SK-N-SH (cell line): Measurements from ENCODE around the gene FAM20A. TPM values are rescaled to one million over a fixed set of nuclear protein-coding genes. Genes with fewer than 3 reads are reported as not detected.

Experiments used
- CTCF ChIA-PET: fragments of 300-600, 350-600 bp; formaldehyde crosslinking; extraction: SDS; loops from one replicate; lab custom pipeline; 2021; lab: Yijun Ruan, JAX
- POLR2A ChIA-PET: fragments of 350-600 bp; sonication (Branson Sonifier 250); formaldehyde crosslinking; extraction: SDS; loops from one replicate; lab custom pipeline; 2020; ENCODE audit warnings: antibody characterized with exemption, inconsistent platforms; lab: Yijun Ruan, JAX
- DNase-seq: peaks from one replicate; pipeline ENCODE4 v3.0.0; 2012
- H2AFZ ChIP-seq: fragments of 200-600 bp; sonication (generic); 2 replicates; pipeline ENCODE4 v1.8.1; 2016; ENCODE audit warnings: antibody characterized with exemption, mild to moderate bottlenecking, low read depth
- H3F3A ChIP-seq: fragments of 200-600 bp; sonication (generic); replicated peaks from 2 replicates; pipeline ENCODE3; 2016; ENCODE audit warnings: antibody characterized with exemption, mild to moderate bottlenecking; ENCODE audit not compliant: insufficient read depth
- H3K27ac ChIP-seq, 2 experiments: fragments of 200-500 bp in 1 of 2; fragments of 200-600 bp in 1 of 2; sonication (Bioruptor generic) in 1 of 2; sonication (generic), shearing (Covaris generic) in 1 of 2; 2 replicates each; pipeline versions ENCODE4 v1.5.1 to v1.6.1; 2014 to 2016; ENCODE audit warnings: low read depth in 2 of 2, inconsistent platforms in 1 of 2, low read length in 1 of 2, mild to moderate bottlenecking in 1 of 2, mixed read lengths in 1 of 2
- H3K27me3 ChIP-seq: fragments of 200-600 bp; sonication (generic), shearing (Covaris generic); 2 replicates; pipeline ENCODE4 v1.6.1; 2016; ENCODE audit warnings: mixed run types; ENCODE audit not compliant: insufficient read depth
- H3K36me3 ChIP-seq, 2 experiments: fragments of 200-500 bp in 1 of 2; fragments of 200-600 bp in 1 of 2; sonication (Bioruptor generic) in 1 of 2; sonication (generic) in 1 of 2; replicated peaks in 1 of 2; 2 replicates each; pipeline versions ENCODE3 to v1.5.1; 2014 to 2016; ENCODE audit warnings: low read length in 1 of 2, mild to moderate bottlenecking in 1 of 2; ENCODE audit not compliant: insufficient read depth in 2 of 2, control insufficient read depth in 1 of 2
- H3K4me1 ChIP-seq, 2 experiments: fragments of 200-500 bp in 1 of 2; fragments of 200-600 bp in 1 of 2; sonication (Bioruptor generic) in 1 of 2; sonication (generic), shearing (Covaris generic) in 1 of 2; 2 replicates each; pipeline versions ENCODE4 v1.5.1 to v1.6.1; 2014 to 2016; ENCODE audit warnings: low read depth in 1 of 2, low read length in 1 of 2, mixed run types in 1 of 2; ENCODE audit not compliant: insufficient read depth in 2 of 2, control insufficient read depth in 1 of 2
- H3K4me2 ChIP-seq: fragments of 200-600 bp; sonication (generic), shearing (Covaris generic); 2 replicates; pipeline ENCODE4 v1.6.1; 2017; ENCODE audit warnings: mixed run types
- H3K4me3 ChIP-seq, 2 experiments: fragments of 200-500 bp in 1 of 2; fragments of 200-600 bp in 1 of 2; sonication (Bioruptor generic) in 1 of 2; sonication (generic), shearing (Covaris generic) in 1 of 2; 2 replicates each; pipeline versions ENCODE4 v1.5.1 to v1.8.1; 2014 to 2016; ENCODE audit warnings: low read depth in 2 of 2, inconsistent platforms in 1 of 2, low read length in 1 of 2, mild to moderate bottlenecking in 1 of 2, mixed read lengths in 1 of 2, moderate library complexity in 1 of 2
- H3K79me2 ChIP-seq: fragments of 200-600 bp; sonication (generic); 2 replicates; pipeline ENCODE4 v1.8.1; 2017; ENCODE audit warnings: mild to moderate bottlenecking; ENCODE audit not compliant: insufficient read depth
- H3K9ac ChIP-seq: fragments of 200-600 bp; sonication (generic); 2 replicates; pipeline ENCODE4 v1.6.1; 2017; ENCODE audit warnings: mixed run types
- H3K9me2 ChIP-seq: fragments of 200-600 bp; sonication (generic); 2 replicates; pipeline ENCODE4 v1.6.1; 2017; ENCODE audit warnings: mixed run types
- H3K9me3 ChIP-seq: fragments of 200-600 bp; sonication (generic); 2 replicates; pipeline ENCODE4 v1.6.1; 2017; ENCODE audit warnings: mixed run types, mild to moderate bottlenecking, moderate library complexity
- H4K20me1 ChIP-seq: fragments of 200-600 bp; sonication (generic); 2 replicates; pipeline ENCODE4 v1.6.1; 2017; ENCODE audit warnings: mild to moderate bottlenecking, mixed run types; ENCODE audit not compliant: insufficient read depth
- CTCF ChIP-seq: fragments of 200-600 bp; sonication (generic); IDR thresholded peaks from 2 replicates; pipeline ENCODE4 v1.6.1; 2017; ENCODE audit warnings: antibody characterized with exemption, mild to moderate bottlenecking, moderate library complexity
- GATA2 ChIP-seq: sonication (generic); formaldehyde crosslinking; IDR thresholded peaks from 2 replicates; pipeline ENCODE4 v1.5.0; 2020; ENCODE audit warnings: mild to moderate bottlenecking, missing genetic modification reagents
- JUND ChIP-seq: IDR thresholded peaks from 2 replicates; pipeline ENCODE4 v1.4.0; 2012
- MEF2A ChIP-seq: IDR thresholded peaks from 2 replicates; pipeline ENCODE4 v1.4.0; 2012; ENCODE audit warnings: low read depth, borderline replicate concordance
- NFIC ChIP-seq: IDR thresholded peaks from 2 replicates; pipeline ENCODE4 v1.4.0; 2012; ENCODE audit warnings: borderline replicate concordance
- NRF1 ChIP-seq: IDR thresholded peaks from 2 replicates; pipeline ENCODE4 v1.6.1; 2012; ENCODE audit warnings: low read depth, mild to moderate bottlenecking, low read length
- PBX3 ChIP-seq: IDR thresholded peaks from 2 replicates; pipeline ENCODE4; 2012
- RAD21 ChIP-seq: IDR thresholded peaks from 2 replicates; pipeline ENCODE4 v1.6.1; 2012; ENCODE audit warnings: mild to moderate bottlenecking, low read length
- RCOR1 ChIP-seq: fragments of 150-350 bp; IDR thresholded peaks from 2 replicates; pipeline ENCODE4 v1.6.1; 2017; ENCODE audit warnings: antibody characterized with exemption, low read length
- RXRA ChIP-seq: IDR thresholded peaks from 2 replicates; pipeline ENCODE4 v1.4.0; 2012; ENCODE audit warnings: low read depth, mild to moderate bottlenecking, borderline replicate concordance
- TAF1 ChIP-seq: IDR thresholded peaks from 2 replicates; pipeline ENCODE4 v1.6.1; 2012; ENCODE audit warnings: low read depth, mild to moderate bottlenecking, low read length, moderate library complexity, borderline replicate concordance
- ZBTB33 ChIP-seq: IDR thresholded peaks from 2 replicates; pipeline ENCODE4 v1.4.0; 2012; ENCODE audit warnings: low read depth, borderline replicate concordance
- WGBS: methylation state at CpG from one replicate; pipeline ENCODE4 v1.1.6; 2017; ENCODE audit warnings: low lambda C conversion rate; 5-methylcytosine and 5-hydroxymethylcytosine counted together
- polyA plus RNA-seq, 3 experiments: library from polyadenylated mRNA; depleted of rRNA; stranded (reverse); fragments of >200 nt; gene quantifications; 2 replicates each; pipeline ENCODE4 v1.2.3, GENCODE V29; 2012
- TF ChIP-seq, protein P1 (sequence below): IDR thresholded peaks from 2 replicates; pipeline ENCODE4 v1.6.1; 2012; ENCODE audit warnings: mild to moderate bottlenecking, low read depth, low read length, moderate library complexity

FAM20A gene
- polyA plus RNA-seq, 1 of the 3 experiments (the other 2 are of a cell fraction): not detected

- no peaks in the 10 kb centered on the region for H3F3A ChIP-seq
- CTCF ChIA-PET: interaction anchor here (1.1 to 1.3 kb wide), 2 partner anchors 11 to 26 kb away, joined by 3 to 4 read pairs; no protein-coding TSS in a partner anchor
- H3K27ac ChIP-seq: no peak overlapping the region
- H2AFZ ChIP-seq: no peak overlapping the region
- H3K4me2 ChIP-seq: no peak overlapping the region
- WGBS: 33% methylated on average over 2 of the region's 2 CpGs
- H3K27me3 ChIP-seq: no peaks in the 10 kb centered on the region; the same call in 1 of the 2 replicates
- no peaks in the 10 kb centered on the region for H3K36me3 ChIP-seq
- H4K20me1 ChIP-seq: no peaks in the 10 kb centered on the region
- POLR2A ChIA-PET: no interaction called here
- no peaks in the 10 kb centered on the region for H3K9me3 ChIP-seq
- no peaks in the 10 kb centered on the region for H3K79me2 ChIP-seq
- DNase-seq: no peak
- H3K4me3 ChIP-seq: no peak overlapping the region
- TF ChIP-seq CTCF: no peak
- TF ChIP-seq, all 33 proteins: peak for 0
- peaks cover 0 to 2% of the 10 kb centered on the region in 2 experiments; a peak in 1 of 4 replicates for H3K4me1 ChIP-seq
- H3K9ac ChIP-seq: no peak overlapping the region
- no peaks in the 10 kb centered on the region for H3K9me2 ChIP-seq
Observed at GRCh38 chr17:68587847-68588246, 13.3 kb downstream of the FAM20A start.

DNA sequence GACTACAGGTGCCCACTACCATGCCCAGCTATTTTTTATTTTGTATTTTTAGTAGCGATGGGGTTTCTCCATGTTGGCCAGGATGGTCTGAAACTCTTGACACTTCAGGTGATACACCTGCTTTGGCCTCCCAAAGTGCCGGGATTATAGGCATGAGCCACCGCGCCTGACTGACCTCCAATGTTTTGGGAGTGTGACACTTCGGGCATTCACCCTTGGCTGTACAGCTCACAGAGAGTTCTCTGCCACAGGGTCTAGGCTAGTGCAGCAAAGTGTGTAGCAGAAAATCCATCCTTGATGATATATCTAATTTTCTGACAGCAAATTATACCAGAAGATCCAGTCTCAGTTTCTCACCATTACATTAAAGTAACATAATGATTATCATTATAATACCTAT lies 14.1 kb downstream of the FAM20A start:
- H2AFZ ChIP-seq: no peak overlapping the region
- no peak for DNase-seq
- TF ChIP-seq ZBTB33: no peak
- no peaks in the 10 kb centered on the region; the same call in 1 of the 2 replicates for H3K27me3 ChIP-seq
- H3F3A ChIP-seq: no peaks in the 10 kb centered on the region
- 51% methylated on average over 5 of the region's 5 CpGs for WGBS
- no peak overlapping the region for H3K27ac ChIP-seq
- no peaks in the 10 kb centered on the region for H3K9me3 ChIP-seq
- H3K4me1 ChIP-seq: no peaks in the 10 kb centered on the region
- H3K79me2 ChIP-seq: no peaks in the 10 kb centered on the region
- no peak overlapping the region for H3K9ac ChIP-seq
- no peak overlapping the region for H3K4me2 ChIP-seq
- no peaks in the 10 kb centered on the region for H3K9me2 ChIP-seq
- H4K20me1 ChIP-seq: no peaks in the 10 kb centered on the region
- POLR2A ChIA-PET: no interaction called here
- H3K4me3 ChIP-seq: no peak overlapping the region
- no peaks in the 10 kb centered on the region for H3K36me3 ChIP-seq
- CTCF ChIA-PET: interaction anchor here (1.1 to 1.3 kb wide), 2 partner anchors 10 to 27 kb away, joined by 3 to 4 read pairs; no protein-coding TSS in a partner anchor

DNA sequence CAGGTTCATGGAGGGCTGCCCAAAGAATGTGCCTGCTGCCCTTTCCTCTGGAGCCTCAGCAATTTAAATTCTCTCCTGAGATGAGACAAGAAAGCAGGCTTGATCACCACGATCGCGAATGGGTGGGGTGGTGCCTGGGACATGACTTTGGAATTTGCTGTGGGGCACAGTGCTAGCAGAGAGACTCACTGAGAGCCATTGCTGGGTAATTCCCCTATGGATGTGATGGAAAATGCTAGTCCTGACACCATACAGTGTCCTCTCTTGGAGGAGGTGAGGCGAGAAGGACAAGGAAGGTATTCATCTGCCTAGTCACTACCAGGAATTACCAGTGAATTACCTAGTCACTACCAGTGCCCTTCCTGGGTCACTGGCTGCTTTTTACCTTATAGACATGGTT lies 15.5 kb downstream of the FAM20A start:
- Histone ChIP-seq H3K9ac (no peak overlapping the region), H3K79me2 (no peaks in the 10 kb centered on the region), H3K9me2 (no peaks in the 10 kb centered on the region), H3K4me1 (no peaks in the 10 kb centered on the region)
- TF ChIP-seq, protein P1, sequence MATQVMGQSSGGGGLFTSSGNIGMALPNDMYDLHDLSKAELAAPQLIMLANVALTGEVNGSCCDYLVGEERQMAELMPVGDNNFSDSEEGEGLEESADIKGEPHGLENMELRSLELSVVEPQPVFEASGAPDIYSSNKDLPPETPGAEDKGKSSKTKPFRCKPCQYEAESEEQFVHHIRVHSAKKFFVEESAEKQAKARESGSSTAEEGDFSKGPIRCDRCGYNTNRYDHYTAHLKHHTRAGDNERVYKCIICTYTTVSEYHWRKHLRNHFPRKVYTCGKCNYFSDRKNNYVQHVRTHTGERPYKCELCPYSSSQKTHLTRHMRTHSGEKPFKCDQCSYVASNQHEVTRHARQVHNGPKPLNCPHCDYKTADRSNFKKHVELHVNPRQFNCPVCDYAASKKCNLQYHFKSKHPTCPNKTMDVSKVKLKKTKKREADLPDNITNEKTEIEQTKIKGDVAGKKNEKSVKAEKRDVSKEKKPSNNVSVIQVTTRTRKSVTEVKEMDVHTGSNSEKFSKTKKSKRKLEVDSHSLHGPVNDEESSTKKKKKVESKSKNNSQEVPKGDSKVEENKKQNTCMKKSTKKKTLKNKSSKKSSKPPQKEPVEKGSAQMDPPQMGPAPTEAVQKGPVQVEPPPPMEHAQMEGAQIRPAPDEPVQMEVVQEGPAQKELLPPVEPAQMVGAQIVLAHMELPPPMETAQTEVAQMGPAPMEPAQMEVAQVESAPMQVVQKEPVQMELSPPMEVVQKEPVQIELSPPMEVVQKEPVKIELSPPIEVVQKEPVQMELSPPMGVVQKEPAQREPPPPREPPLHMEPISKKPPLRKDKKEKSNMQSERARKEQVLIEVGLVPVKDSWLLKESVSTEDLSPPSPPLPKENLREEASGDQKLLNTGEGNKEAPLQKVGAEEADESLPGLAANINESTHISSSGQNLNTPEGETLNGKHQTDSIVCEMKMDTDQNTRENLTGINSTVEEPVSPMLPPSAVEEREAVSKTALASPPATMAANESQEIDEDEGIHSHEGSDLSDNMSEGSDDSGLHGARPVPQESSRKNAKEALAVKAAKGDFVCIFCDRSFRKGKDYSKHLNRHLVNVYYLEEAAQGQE: no peak
- TF ChIP-seq JUND (no peak), NRF1 (no peak), GATA2 (CRISPR knock-in tag) (no peak), PBX3 (no peak), NFIC (no peak), MEF2A (no peak), RXRA (no peak), RAD21 (no peak), RCOR1 (no peak), TAF1 (no peak)
- TF ChIP-seq, all 33 proteins: peak for 0
- H3K27ac ChIP-seq: no peak overlapping the region
- no peak overlapping the region for H3K4me3 ChIP-seq
- WGBS: 27% methylated on average over 4 of the region's 4 CpGs
- H3F3A ChIP-seq: no peaks in the 10 kb centered on the region
- no peak for DNase-seq
- H3K9me3 ChIP-seq: no peaks in the 10 kb centered on the region
- H2AFZ ChIP-seq: no peak overlapping the region
- H3K4me2 ChIP-seq: no peak overlapping the region
- H4K20me1 ChIP-seq: no peaks in the 10 kb centered on the region
- H3K27me3 ChIP-seq: no peaks in the 10 kb centered on the region; the same call in 1 of the 2 replicates
- POLR2A ChIA-PET: no interaction called here
- CTCF ChIA-PET: no interaction called here
- H3K36me3 ChIP-seq: no peaks in the 10 kb centered on the region
